ENCODE measurements around the gene RIOK3. TPM values are rescaled to one million over a fixed set of nuclear protein-coding genes. Genes with fewer than 3 reads are reported as not detected.
A peak's percentile ranks its signal among the peaks of the same experiment; 100 is the strongest.

The RIOK3 gene
- total and polyA plus RNA-seq, 10 of the 15 experiments (the other 5 are each of a cell fraction or from before 2014, with no cell fraction given), result 18.0 to 87.5 (median 53.8) TPM

DNA sequence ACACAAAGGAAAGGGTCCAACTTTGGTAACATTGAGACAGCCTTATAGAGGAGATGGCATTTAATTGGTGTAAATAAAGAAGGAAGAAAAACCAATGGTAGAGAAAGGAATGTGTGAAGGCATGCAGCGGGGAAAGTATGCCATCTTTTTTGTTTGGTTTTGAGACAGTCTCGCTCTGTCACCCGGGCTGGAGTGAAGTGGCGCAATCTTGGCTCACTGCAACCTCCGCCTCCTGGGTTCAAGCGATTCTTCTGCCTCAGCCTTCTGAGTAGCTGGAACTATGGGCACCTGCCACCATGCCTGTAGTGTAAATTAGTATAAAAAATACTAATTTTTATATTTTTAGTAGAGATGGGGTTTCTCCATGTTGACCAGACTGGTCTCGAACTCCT lies 6.4 kb downstream of the RIOK3 start:
- no TSS peak for BruUV-seq (replicated peaks)
- no peaks in the 10 kb centered on the region for H3K27me3 ChIP-seq (replicated peaks in 1 of 2; ENCODE audit: control insufficient read depth in 2 of 2, insufficient read depth in 2 of 2, low read length in 1 of 2)
- H3K4me3 ChIP-seq, result peak overlapping the region; percentile 48; the same call in 1 of the 2 replicates
- peaks cover 17% of the 10 kb centered on the region for H4K20me1 ChIP-seq (ENCODE audit: control insufficient read depth, insufficient read depth)
- no peaks in the 10 kb centered on the region for H3K4me1 ChIP-seq (ENCODE audit: control insufficient read depth, insufficient read depth, low read length)
- no peaks in the 10 kb centered on the region for H3K9me3 ChIP-seq (replicated peaks; ENCODE audit: control insufficient read depth, insufficient read depth, low read length)
- CTCF ChIA-PET, result interaction anchor here (0.9 to 2.3 kb wide), 4 partner anchors 16 to 48 kb away, joined by 3 to 9 read pairs (median 4); no protein-coding TSS in a partner anchor
- peak overlapping the region; percentile 40 for H3K4me2 ChIP-seq (ENCODE audit: control insufficient read depth, insufficient read depth)
- H2AFZ ChIP-seq (ENCODE audit: control insufficient read depth, low read depth, low read length), result no peak overlapping the region
- RAD21 ChIA-PET (ENCODE audit: unreplicated experiment), result interaction anchor here (1.7 kb wide), 1 partner anchor 43 kb away, joined by 3 read pairs; the partner anchor contains the start of gene RMC1
- H3K9ac ChIP-seq (ENCODE audit: control insufficient read depth, insufficient read depth, low read length), result no peak overlapping the region
- in situ Hi-C loops (cut with MboI) (loop anchor here (25.0 kb wide), 1 partner anchor 1847 kb away; the partner anchor contains the start of genes ESCO1 and SNRPD1), intact Hi-C loops (cut with micrococcal nuclease; ENCODE audit: unreplicated experiment) (no loop called here)
- no peak overlapping the region for H3K27ac ChIP-seq (ENCODE audit: control insufficient read depth, insufficient read depth)
- peaks cover 0 to 30% of the 10 kb centered on the region in 2 experiments; a peak in 2 of 4 replicates for H3K36me3 ChIP-seq (ENCODE audit: control insufficient read depth in 2 of 2, insufficient read depth in 2 of 2, low read length in 1 of 2)
- TF ChIP-seq IKZF2 (IDR thresholded peaks at IDR 0.05), result no peak
- TF ChIP-seq, protein P1, sequence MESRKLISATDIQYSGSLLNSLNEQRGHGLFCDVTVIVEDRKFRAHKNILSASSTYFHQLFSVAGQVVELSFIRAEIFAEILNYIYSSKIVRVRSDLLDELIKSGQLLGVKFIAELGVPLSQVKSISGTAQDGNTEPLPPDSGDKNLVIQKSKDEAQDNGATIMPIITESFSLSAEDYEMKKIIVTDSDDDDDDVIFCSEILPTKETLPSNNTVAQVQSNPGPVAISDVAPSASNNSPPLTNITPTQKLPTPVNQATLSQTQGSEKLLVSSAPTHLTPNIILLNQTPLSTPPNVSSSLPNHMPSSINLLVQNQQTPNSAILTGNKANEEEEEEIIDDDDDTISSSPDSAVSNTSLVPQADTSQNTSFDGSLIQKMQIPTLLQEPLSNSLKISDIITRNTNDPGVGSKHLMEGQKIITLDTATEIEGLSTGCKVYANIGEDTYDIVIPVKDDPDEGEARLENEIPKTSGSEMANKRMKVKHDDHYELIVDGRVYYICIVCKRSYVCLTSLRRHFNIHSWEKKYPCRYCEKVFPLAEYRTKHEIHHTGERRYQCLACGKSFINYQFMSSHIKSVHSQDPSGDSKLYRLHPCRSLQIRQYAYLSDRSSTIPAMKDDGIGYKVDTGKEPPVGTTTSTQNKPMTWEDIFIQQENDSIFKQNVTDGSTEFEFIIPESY (IDR thresholded peaks at IDR 0.05), result no peak
- 97% methylated on average over 7 of the region's 7 CpGs for WGBS (ENCODE audit: insufficient coverage, insufficient replicate concordance, low lambda C conversion rate, missing lambda C conversion rate)
- POLR2A ChIA-PET, result interaction anchor here (1.9 kb wide), 1 partner anchor 28 kb away, joined by 4 read pairs; no protein-coding TSS in a partner anchor
- no peak for DNase-seq (ENCODE audit: low read depth, low spot score)
- SMC1A ChIA-PET (ENCODE audit: uncharacterized antibody, unreplicated experiment), result interaction anchor here (0.8 to 2.9 kb wide), 7 partner anchors 15 to 45 kb away, joined by 3 to 10 read pairs (median 5); no protein-coding TSS in a partner anchor
- no peak for FAIRE-seq
- ATAC-seq, result no peak
- H3K79me2 ChIP-seq (ENCODE audit: control insufficient read depth, insufficient read depth, low read length), result peaks cover 70% of the 10 kb centered on the region

Data from GM12878 (cell line).